RWPE2 (cell line): Measurements from ENCODE around the gene VWA5B1.
"Not testable (repeated sequence)": the region's sequence is repeated elsewhere in the genome, so short reads cannot be mapped to it uniquely, and the experiment has no call there.

Experiments
- ATAC-seq: fragments of 200-7000 bp; cut with Tn5 transposase; 3 replicates; pipeline ENCODE4 v1.9.1; 2021; ENCODE audit warnings: low read depth
- DNase-seq: peaks from one replicate; pipeline ENCODE4 v3.0.0-alpha.2; 2020; ENCODE audit warnings: low spot score
- H3K27ac ChIP-seq: fragments of 450-650 bp; 2 replicates; pipeline ENCODE4 v1.5.1; 2017; ENCODE audit warnings: mild to moderate bottlenecking; ENCODE audit not compliant: poor library complexity, severe bottlenecking
- H3K27me3 ChIP-seq: fragments of 250-450 bp; sonication (Bioruptor Pico); 2 replicates; pipeline ENCODE4 v1.5.1; 2021; ENCODE audit warnings: mild to moderate bottlenecking, moderate library complexity; ENCODE audit not compliant: insufficient read depth, poor library complexity, severe bottlenecking
- H3K36me3 ChIP-seq: fragments of 250-450 bp; sonication (Bioruptor Pico); 2 replicates; pipeline ENCODE4 v1.5.1; 2020; ENCODE audit warnings: low read depth, mild to moderate bottlenecking, moderate library complexity
- H3K4me1 ChIP-seq: fragments of 250-450 bp; sonication (Bioruptor Pico); 2 replicates; pipeline ENCODE4 v1.5.1; 2021; ENCODE audit warnings: mild to moderate bottlenecking, moderate library complexity; ENCODE audit not compliant: insufficient read depth, poor library complexity, severe bottlenecking
- H3K4me3 ChIP-seq: fragments of 250-450 bp; sonication (Bioruptor Pico); 2 replicates; pipeline ENCODE4 v1.5.1; 2021; ENCODE audit warnings: mild to moderate bottlenecking, moderate library complexity; ENCODE audit not compliant: severe bottlenecking
- H3K9me3 ChIP-seq: fragments of 250-450 bp; sonication (Bioruptor Pico); 2 replicates; pipeline ENCODE4 v1.5.1; 2021; ENCODE audit warnings: mild to moderate bottlenecking, moderate library complexity; ENCODE audit not compliant: severe bottlenecking
- CTCF ChIP-seq: fragments of 450-650 bp; IDR thresholded peaks from one replicate; pipeline ENCODE4 v1.5.1; 2017; ENCODE audit warnings: mild to moderate bottlenecking, moderate library complexity; ENCODE audit not compliant: poor library complexity, severe bottlenecking

The VWA5B1 gene

GRCh38 chr1:20271498-20272400 lies 18.9 kb upstream of the VWA5B1 start:
- no peak for DNase-seq

DNA sequence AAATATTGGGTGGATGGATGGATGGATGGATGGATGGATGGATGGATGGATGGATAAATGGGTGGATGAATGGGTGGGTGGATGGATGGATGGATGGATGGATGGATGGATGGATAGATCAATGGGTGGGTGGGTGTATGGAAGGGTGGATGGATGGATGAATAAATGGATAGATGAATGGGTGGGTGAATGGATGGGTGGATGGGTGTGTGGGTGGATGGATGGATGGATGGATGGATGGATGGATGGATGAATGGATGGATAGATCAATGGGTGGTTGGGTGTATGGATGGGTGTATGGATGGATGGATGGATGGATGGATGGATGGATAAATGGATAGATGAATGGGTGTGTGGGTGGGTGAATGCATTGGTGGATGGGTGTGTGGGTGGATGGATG lies 17.0 kb upstream of the VWA5B1 start:
- not testable (repeated sequence) for DNase-seq, ATAC-seq, H3K4me1 ChIP-seq, H3K27ac ChIP-seq, H3K9me3 ChIP-seq, H3K4me3 ChIP-seq, H3K36me3 ChIP-seq, H3K27me3 ChIP-seq

More at GRCh38 chr1:20271498-20272400, 18.9 kb upstream of the VWA5B1 start:
- Histone ChIP-seq H3K9me3 (no peaks in the 10 kb centered on the region), H3K4me3 (no peak overlapping the region), H3K4me1 (no peaks in the 10 kb centered on the region), H3K27ac (no peak overlapping the region), H3K27me3 (no peaks in the 10 kb centered on the region), H3K36me3 (no peaks in the 10 kb centered on the region)
- ATAC-seq: no peak; the same call in 2 of the 3 replicates
- no peak for TF ChIP-seq CTCF

DNA sequence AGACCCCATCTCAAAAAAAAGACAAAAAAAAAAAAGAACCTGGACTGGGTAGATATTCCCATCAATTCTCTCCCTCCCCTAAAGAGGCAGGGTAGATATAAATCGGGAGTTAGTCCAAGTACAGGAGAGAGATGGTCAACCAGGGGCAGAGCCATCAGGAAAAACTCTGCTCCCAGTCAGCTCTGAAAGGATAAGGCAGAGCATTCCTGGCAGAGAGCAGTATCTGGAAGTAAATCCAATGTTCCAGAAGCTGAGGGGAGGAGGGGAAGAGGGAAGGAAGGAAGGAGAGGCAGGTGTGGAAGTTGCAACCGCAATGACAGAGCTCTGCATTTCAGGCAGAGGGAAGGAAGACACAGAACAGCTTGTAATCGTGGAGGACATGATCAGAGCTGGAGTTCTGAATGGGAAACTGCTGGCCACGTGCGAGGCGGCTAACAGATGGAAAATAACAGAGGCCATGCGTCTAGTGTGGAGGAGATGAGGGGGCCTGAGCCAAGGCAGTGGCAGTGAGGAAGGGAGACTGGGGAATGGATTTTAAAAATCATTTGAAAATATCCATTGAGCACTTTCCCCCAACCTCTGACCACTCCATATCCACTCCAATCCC lies 15.3 kb upstream of the VWA5B1 start:
- no peak for TF ChIP-seq CTCF
- H3K27ac ChIP-seq: no peak overlapping the region
- no peak overlapping the region for H3K4me3 ChIP-seq
- ATAC-seq (no peak), DNase-seq (no peak)
- no peaks in the 10 kb centered on the region for H3K9me3 ChIP-seq
- H3K27me3 ChIP-seq: no peaks in the 10 kb centered on the region
- H3K4me1 ChIP-seq: peaks cover 10% of the 10 kb centered on the region
- H3K36me3 ChIP-seq: no peaks in the 10 kb centered on the region

- Histone ChIP-seq H3K27ac (no peak overlapping the region), H3K4me1 (peaks cover 13% of the 10 kb centered on the region), H3K27me3 (no peaks in the 10 kb centered on the region), H3K9me3 (no peaks in the 10 kb centered on the region), H3K4me3 (no peak overlapping the region), H3K36me3 (no peaks in the 10 kb centered on the region)
- TF ChIP-seq CTCF: no peak
- ATAC-seq (no peak), DNase-seq (no peak)
These were observed 14.1 kb upstream of the VWA5B1 start for GRCh38 chr1:20276485-20277159.

DNA sequence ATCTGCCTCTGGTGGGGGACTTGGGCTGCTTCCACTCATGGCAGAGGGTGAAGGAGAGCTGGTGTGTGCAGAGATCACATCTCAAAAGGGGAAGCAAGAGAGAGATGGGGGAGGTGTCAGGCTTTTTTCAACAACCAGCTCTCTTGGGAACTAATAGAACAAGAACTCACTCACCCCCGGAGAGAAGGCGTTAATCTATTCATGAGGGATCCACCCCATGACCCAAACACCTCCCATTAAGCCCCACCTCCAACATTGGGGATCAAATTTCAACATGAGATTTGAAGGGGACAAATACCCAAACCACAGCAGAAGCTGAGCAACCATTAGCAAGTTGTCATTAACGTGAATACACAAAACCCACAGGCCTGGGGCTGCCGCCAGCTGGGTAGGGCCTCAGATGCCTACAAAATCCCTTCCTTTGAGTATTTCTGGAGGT lies 12.0 kb upstream of the VWA5B1 start:
- Histone ChIP-seq H3K4me3 (no peak overlapping the region), H3K27me3 (no peaks in the 10 kb centered on the region), H3K27ac (peak overlapping the region; percentile 61), H3K9me3 (no peaks in the 10 kb centered on the region), H3K36me3 (no peaks in the 10 kb centered on the region), H3K4me1 (peaks cover 15% of the 10 kb centered on the region)
- DNase-seq (no peak), ATAC-seq (no peak)
- TF ChIP-seq CTCF: no peak
